NCI-H1417 treated with DMSO at 0.1 percent for 48 hours (cell line): Measurements from ENCODE around the gene GSE1.

Experiments used
- DNase-seq: peaks from one replicate; lab custom pipeline; 2025; lab: John Stamatoyannopoulos, UW

GSE1 gene

GRCh38 chr16:85677383-85677967 lies 64.4 kb downstream of the GSE1 start:
- no peak for DNase-seq

GRCh38 chr16:85678016-85678415 lies 64.9 kb downstream of the GSE1 start:
- no peak for DNase-seq

- DNase-seq = no peak
Measured at GRCh38 chr16:85678821-85679220, 65.7 kb downstream of the GSE1 start.

- DNase-seq = no peak
Measured at GRCh38 chr16:85679870-85680269, 66.7 kb downstream of the GSE1 start.

GRCh38 chr16:85680352-85680944 lies 67.3 kb downstream of the GSE1 start:
- no peak for DNase-seq

- DNase-seq = no peak
Measured at GRCh38 chr16:85681255-85681654, 68.1 kb downstream of the GSE1 start.

GRCh38 chr16:85682516-85682915 lies 69.4 kb downstream of the GSE1 start:
- DNase-seq = no peak

- no peak for DNase-seq
Measured at GRCh38 chr16:85683363-85683762, 70.2 kb downstream of the GSE1 start.

- no peak for DNase-seq
Measured at GRCh38 chr16:85685251-85685650, 72.1 kb downstream of the GSE1 start.

- no peak for DNase-seq
Measured at GRCh38 chr16:85686912-85687591, 73.9 kb downstream of the GSE1 start.

GRCh38 chr16:85687651-85688471 lies 74.7 kb downstream of the GSE1 start:
- DNase-seq = no peak

- peak; percentile 52 for DNase-seq
Measured at GRCh38 chr16:85688586-85689284, 75.6 kb downstream of the GSE1 start, which contains the start of gene GINS2. Gene GINS2, minus strand, starts transcription at chr16:85688954. Its CDS starts 56 bp downstream, at chr16:85688898.

- no peak for DNase-seq
Measured at GRCh38 chr16:85689285-85689949, 76.3 kb downstream of the GSE1 start.

- no peak for DNase-seq
Measured at GRCh38 chr16:85689950-85690320, 76.8 kb downstream of the GSE1 start.

GRCh38 chr16:85690469-85691064 lies 77.4 kb downstream of the GSE1 start:
- DNase-seq = no peak

- DNase-seq = no peak
Measured at GRCh38 chr16:85695196-85696128, 82.3 kb downstream of the GSE1 start.

- DNase-seq = no peak
Measured at GRCh38 chr16:85696781-85697180, 83.7 kb downstream of the GSE1 start.

GRCh38 chr16:85697431-85697830 lies 84.3 kb downstream of the GSE1 start:
- no peak for DNase-seq

- DNase-seq = no peak
Measured at GRCh38 chr16:85698459-85698891, 85.4 kb downstream of the GSE1 start.
